Natural killer cell (primary cell): ENCODE data around the gene AOPEP. TPM values are rescaled to one million over a fixed set of nuclear protein-coding genes. Genes with fewer than 3 reads are reported as not detected.

Experiments used
- ATAC-seq, 3 donors: fragments of 150-1000 bp in 2 of 3; fragments of 200-7000 bp in 1 of 3; cut with Tn5 transposase; 1 replicate in 1 of 3; 2 replicates in 2 of 3; pipeline ENCODE4 v1.10.0; 2021; ENCODE audit warnings: mild to moderate bottlenecking in 2 of 3, moderate library complexity in 2 of 3
- DNase-seq, 2 donors: peaks; one replicate each; pipeline versions ENCODE4 v3.0.0 to v3.0.0-alpha.2; 2013 to 2021; ENCODE audit warnings: mixed read lengths in 1 of 2
- H3K27ac ChIP-seq: one replicate; pipeline ENCODE4 v1.5.1; 2013; ENCODE audit warnings: mild to moderate bottlenecking, low read length
- H3K27me3 ChIP-seq: one replicate; pipeline ENCODE4 v1.6.1; 2013; ENCODE audit warnings: low read length; ENCODE audit not compliant: control insufficient read depth, insufficient read depth
- H3K36me3 ChIP-seq: one replicate; pipeline ENCODE4 v1.6.1; 2013; ENCODE audit warnings: low read length; ENCODE audit not compliant: control insufficient read depth, insufficient read depth
- H3K4me1 ChIP-seq: one replicate; pipeline ENCODE4 v1.6.1; 2013; ENCODE audit warnings: low read length; ENCODE audit not compliant: control insufficient read depth, insufficient read depth
- H3K4me3 ChIP-seq: one replicate; pipeline ENCODE4 v1.5.1; 2013; ENCODE audit warnings: low read length
- H3K9me3 ChIP-seq: one replicate; pipeline ENCODE4 v1.6.1; 2013; ENCODE audit warnings: low read length; ENCODE audit not compliant: control insufficient read depth, insufficient read depth
- H3K27ac Mint-ChIP-seq, 2 donors: one replicate each; pipeline ENCODE4 v1.8.0; 2022; ENCODE audit warnings: mild to moderate bottlenecking in 2 of 2, mixed read lengths in 2 of 2, moderate library complexity in 1 of 2
- H3K27me3 Mint-ChIP-seq, 2 donors: one replicate each; pipeline ENCODE4 v1.8.0; 2022; ENCODE audit warnings: low read depth in 2 of 2, mixed read lengths in 2 of 2
- H3K36me3 Mint-ChIP-seq: one replicate; pipeline ENCODE4 v1.8.0; 2022; ENCODE audit warnings: mixed read lengths
- H3K4me1 Mint-ChIP-seq, 2 donors: one replicate each; pipeline ENCODE4 v1.8.0; 2022; ENCODE audit warnings: mixed read lengths in 2 of 2
- H3K4me3 Mint-ChIP-seq: one replicate; pipeline ENCODE4 v1.8.0; 2022; ENCODE audit warnings: mild to moderate bottlenecking, moderate library complexity, mixed read lengths
- H3K9me3 Mint-ChIP-seq, 2 donors: one replicate each; pipeline ENCODE4 v1.8.0; 2022; ENCODE audit warnings: mixed read lengths in 2 of 2
- WGBS: methylation state at CpG from one replicate; pipeline ENCODE4 v1.1.7; 2013; ENCODE audit warnings: missing lambda C conversion rate; ENCODE audit not compliant: insufficient coverage; 5-methylcytosine and 5-hydroxymethylcytosine counted together
- intact Hi-C: fragments of 100-400 bp; cut with micrococcal nuclease; formaldehyde crosslinking; loops from one replicate; pipeline ENCODE4 v1.14.2; 2022
- total RNA-seq, 4 donors: library from RNA; stranded (reverse); fragments of 120-200 nt in 1 of 4; gene quantifications; one replicate each; pipeline versions ENCODE4 v1.2.3 to v1.2.4, GENCODE V29; 2013 to 2022
- TF ChIP-seq, protein P1 (sequence below): fragments of 200-600 bp; IDR thresholded peaks from one replicate; pipeline ENCODE4 v1.8.0; 2022; ENCODE audit warnings: antibody characterized with exemption

AOPEP gene
- total RNA-seq, 3 donors from 2014 or later (not counting 1 experiment from before 2014, with no cell fraction given) = 20.1 to 22.6 (median 20.6) TPM

- 73% methylated on average over 4 of the region's 4 CpGs for WGBS
- ATAC-seq (no peak), DNase-seq (no peak)
- intact Hi-C loops = no loop called here
- Histone ChIP-seq H3K36me3 (no peaks in the 10 kb centered on the region), H3K27me3 (no peaks in the 10 kb centered on the region), H3K9me3 (no peaks in the 10 kb centered on the region), H3K27ac (no peak overlapping the region), H3K4me3 (no peak overlapping the region), H3K4me1 (no peaks in the 10 kb centered on the region)
- no peaks in the 10 kb centered on the region for H3K36me3 Mint-ChIP-seq
- no peak overlapping the region for H3K4me3 Mint-ChIP-seq
- no peaks in the 10 kb centered on the region for H3K27me3 Mint-ChIP-seq
- H3K9me3 Mint-ChIP-seq = no peaks in the 10 kb centered on the region
- TF ChIP-seq, protein P1, sequence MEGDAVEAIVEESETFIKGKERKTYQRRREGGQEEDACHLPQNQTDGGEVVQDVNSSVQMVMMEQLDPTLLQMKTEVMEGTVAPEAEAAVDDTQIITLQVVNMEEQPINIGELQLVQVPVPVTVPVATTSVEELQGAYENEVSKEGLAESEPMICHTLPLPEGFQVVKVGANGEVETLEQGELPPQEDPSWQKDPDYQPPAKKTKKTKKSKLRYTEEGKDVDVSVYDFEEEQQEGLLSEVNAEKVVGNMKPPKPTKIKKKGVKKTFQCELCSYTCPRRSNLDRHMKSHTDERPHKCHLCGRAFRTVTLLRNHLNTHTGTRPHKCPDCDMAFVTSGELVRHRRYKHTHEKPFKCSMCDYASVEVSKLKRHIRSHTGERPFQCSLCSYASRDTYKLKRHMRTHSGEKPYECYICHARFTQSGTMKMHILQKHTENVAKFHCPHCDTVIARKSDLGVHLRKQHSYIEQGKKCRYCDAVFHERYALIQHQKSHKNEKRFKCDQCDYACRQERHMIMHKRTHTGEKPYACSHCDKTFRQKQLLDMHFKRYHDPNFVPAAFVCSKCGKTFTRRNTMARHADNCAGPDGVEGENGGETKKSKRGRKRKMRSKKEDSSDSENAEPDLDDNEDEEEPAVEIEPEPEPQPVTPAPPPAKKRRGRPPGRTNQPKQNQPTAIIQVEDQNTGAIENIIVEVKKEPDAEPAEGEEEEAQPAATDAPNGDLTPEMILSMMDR = no peak
- peaks cover 0 to 14% of the 10 kb centered on the region in 2 donors for H3K4me1 Mint-ChIP-seq
- no peak overlapping the region for H3K27ac Mint-ChIP-seq
Observed at GRCh38 chr9:94734054-94734754, 7.7 kb downstream of the AOPEP start.

DNA sequence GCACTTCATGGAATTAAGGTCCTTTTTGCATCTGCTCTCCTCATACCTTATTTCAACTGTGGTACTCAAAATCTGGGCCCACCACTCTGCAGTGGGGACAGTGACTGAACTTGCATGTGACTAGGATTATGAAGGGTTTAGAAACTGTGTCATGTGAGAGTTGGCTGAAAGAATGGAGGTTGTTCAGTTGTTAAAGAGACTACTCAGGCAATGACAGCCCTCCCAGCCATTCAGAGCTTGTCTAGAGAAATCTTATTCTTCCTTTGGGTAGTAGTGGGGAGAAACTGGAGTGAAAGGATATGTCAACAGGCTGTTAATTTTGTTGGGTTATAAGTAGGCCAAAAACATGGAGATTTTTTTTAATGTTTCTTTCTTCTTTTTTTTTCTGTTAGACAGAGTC, 10.3 kb downstream of the AOPEP start:
- ATAC-seq = no peak
- H3K27ac Mint-ChIP-seq = no peak overlapping the region

GRCh38 chr9:94740145-94740840, 13.8 kb downstream of the AOPEP start:
- TF ChIP-seq, protein P1 = no peak
- Mint-ChIP-seq H3K4me3 (no peak overlapping the region), H3K36me3 (no peaks in the 10 kb centered on the region), H3K9me3 (no peaks in the 10 kb centered on the region), H3K4me1 (peaks cover 12 to 30% of the 10 kb centered on the region in 2 donors), H3K27me3 (no peaks in the 10 kb centered on the region), H3K27ac (peak overlapping the region in 1 of 2 donors; percentile 37)
- no peak for ATAC-seq
- 88% methylated on average over 3 of the region's 3 CpGs for WGBS
- Histone ChIP-seq H3K27ac (no peak overlapping the region), H3K9me3 (no peaks in the 10 kb centered on the region), H3K4me1 (no peaks in the 10 kb centered on the region), H3K27me3 (no peaks in the 10 kb centered on the region), H3K36me3 (no peaks in the 10 kb centered on the region), H3K4me3 (no peak overlapping the region)
- DNase-seq = no peak
- intact Hi-C loops = no loop called here

More for the DNA sequence above, 10.3 kb downstream of the AOPEP start:
- TF ChIP-seq, protein P1 = no peak
- Histone ChIP-seq H3K9me3 (no peaks in the 10 kb centered on the region), H3K4me1 (no peaks in the 10 kb centered on the region), H3K27me3 (no peaks in the 10 kb centered on the region), H3K27ac (no peak overlapping the region), H3K4me3 (no peak overlapping the region), H3K36me3 (no peaks in the 10 kb centered on the region)
- intact Hi-C loops = no loop called here
- H3K9me3 Mint-ChIP-seq = no peaks in the 10 kb centered on the region
- H3K36me3 Mint-ChIP-seq = no peaks in the 10 kb centered on the region
- H3K27me3 Mint-ChIP-seq = no peaks in the 10 kb centered on the region
- H3K4me1 Mint-ChIP-seq = peaks cover 12 to 21% of the 10 kb centered on the region in 2 donors
- no peak for DNase-seq
- H3K4me3 Mint-ChIP-seq = no peak overlapping the region
